H9 (cell line): Measurements from ENCODE around the gene ULK4. TPM values are rescaled to one million over a fixed set of nuclear protein-coding genes. Genes with fewer than 3 reads are reported as not detected.

ENCODE experiments used
- DNase-seq: peaks from one replicate; pipeline ENCODE4 v3.0.0-alpha.2; 2017
- H2AFZ ChIP-seq: one replicate; pipeline ENCODE4 v1.6.1; 2013; ENCODE audit warnings: mild to moderate bottlenecking, low read length, control low read depth, moderate library complexity
- H2AK5ac ChIP-seq: 2 replicates; pipeline ENCODE4 v1.6.1; 2013; ENCODE audit warnings: low read length, control low read depth, mixed read lengths; ENCODE audit not compliant: insufficient read length
- H2BK120ac ChIP-seq: one replicate; pipeline ENCODE4 v1.6.1; 2013; ENCODE audit warnings: low read depth, mild to moderate bottlenecking, low read length, control low read depth, inconsistent platforms; ENCODE audit not compliant: poor library complexity, severe bottlenecking
- H2BK12ac ChIP-seq: 2 replicates; pipeline ENCODE4 v1.6.1; 2013; ENCODE audit warnings: low read length, control low read depth, mixed read lengths, low read depth; ENCODE audit not compliant: insufficient read length
- H2BK15ac ChIP-seq: 2 replicates; pipeline ENCODE4 v1.6.1; 2013; ENCODE audit warnings: low read depth, low read length, control low read depth
- H2BK20ac ChIP-seq: one replicate; pipeline ENCODE4 v1.6.1; 2013; ENCODE audit warnings: low read depth, mild to moderate bottlenecking, low read length, control low read depth, inconsistent platforms; ENCODE audit not compliant: poor library complexity, severe bottlenecking
- H2BK5ac ChIP-seq: 2 replicates; pipeline ENCODE4 v1.6.1; 2013; ENCODE audit warnings: low read length, control low read depth, mixed read lengths; ENCODE audit not compliant: insufficient read length
- H3K14ac ChIP-seq: 2 replicates; pipeline ENCODE4 v1.6.1; 2013; ENCODE audit warnings: low read length, control low read depth; ENCODE audit not compliant: insufficient read depth
- H3K18ac ChIP-seq: 2 replicates; pipeline ENCODE4 v1.6.1; 2013; ENCODE audit warnings: low read depth, mild to moderate bottlenecking, mixed read lengths, low read length, control low read depth; ENCODE audit not compliant: insufficient read length
- H3K23ac ChIP-seq: 2 replicates; pipeline ENCODE4 v1.6.1; 2013; ENCODE audit warnings: low read length, control low read depth, mixed read lengths, low read depth; ENCODE audit not compliant: insufficient read length
- H3K23me2 ChIP-seq: 2 replicates; pipeline ENCODE4 v1.6.1; 2013; ENCODE audit warnings: low read depth, mild to moderate bottlenecking, mixed read lengths, low read length, control low read depth; ENCODE audit not compliant: insufficient read length, poor library complexity, severe bottlenecking
- H3K27ac ChIP-seq: 2 replicates; pipeline ENCODE4 v1.5.1; 2013; ENCODE audit warnings: low read length, control low read depth, mixed read lengths, low read depth; ENCODE audit not compliant: insufficient read length
- H3K27me3 ChIP-seq: 2 replicates; pipeline ENCODE4 v1.6.1; 2013; ENCODE audit warnings: low read length, control low read depth, inconsistent platforms; ENCODE audit not compliant: insufficient read depth
- H3K4ac ChIP-seq: 2 replicates; pipeline ENCODE4 v1.6.1; 2013; ENCODE audit warnings: low read depth, mild to moderate bottlenecking, control low read depth, inconsistent platforms, low read length, moderate library complexity
- H3K4me1 ChIP-seq: 2 replicates; pipeline ENCODE4 v1.6.1; 2013; ENCODE audit warnings: low read length, control low read depth, inconsistent platforms; ENCODE audit not compliant: insufficient read depth
- H3K4me2 ChIP-seq: 2 replicates; pipeline ENCODE4 v1.6.1; 2013; ENCODE audit warnings: low read length, control low read depth, mixed read lengths; ENCODE audit not compliant: insufficient read length, insufficient read depth
- H3K56ac ChIP-seq: 2 replicates; pipeline ENCODE4 v1.6.1; 2013; ENCODE audit warnings: low read depth, mild to moderate bottlenecking, mixed read lengths, low read length, control low read depth; ENCODE audit not compliant: insufficient read length
- H3K79me1 ChIP-seq: 2 replicates; pipeline ENCODE4 v1.6.1; 2013; ENCODE audit warnings: low read depth, mild to moderate bottlenecking, moderate library complexity, low read length, control low read depth, inconsistent platforms; ENCODE audit not compliant: insufficient read depth, poor library complexity, severe bottlenecking
- H3K79me2 ChIP-seq: 2 replicates; pipeline ENCODE4 v1.6.1; 2013; ENCODE audit warnings: low read length, control low read depth, inconsistent platforms; ENCODE audit not compliant: insufficient read depth
- H3K9ac ChIP-seq: 2 replicates; pipeline ENCODE4 v1.6.1; 2013; ENCODE audit warnings: low read length, control low read depth, mixed read lengths; ENCODE audit not compliant: insufficient read length; ENCODE audit errors: extremely low read depth
- H3K9me3 ChIP-seq: one replicate; pipeline ENCODE4 v1.6.1; 2013; ENCODE audit warnings: low read depth, low read length, inconsistent platforms; ENCODE audit not compliant: control insufficient read depth
- H3T11ph ChIP-seq: one replicate; pipeline ENCODE4 v1.6.1; 2013; ENCODE audit warnings: mild to moderate bottlenecking, low read length, control low read depth, inconsistent platforms
- H4K20me1 ChIP-seq: one replicate; pipeline ENCODE4 v1.6.1; 2013; ENCODE audit not compliant: control insufficient read depth, insufficient read length, insufficient read depth
- H4K5ac ChIP-seq: 2 replicates; pipeline ENCODE4 v1.6.1; 2013; ENCODE audit warnings: low read depth, mild to moderate bottlenecking, mixed read lengths, low read length, control low read depth; ENCODE audit not compliant: insufficient read length
- H4K8ac ChIP-seq: replicated peaks from 2 replicates; pipeline ENCODE4 v1.6.1; 2013; ENCODE audit warnings: low read length, control low read depth, mixed read lengths, low read depth; ENCODE audit not compliant: insufficient read length
- H4K91ac ChIP-seq: 2 replicates; pipeline ENCODE4 v1.6.1; 2013; ENCODE audit warnings: low read depth, mild to moderate bottlenecking, moderate library complexity, mixed read lengths, low read length, control low read depth; ENCODE audit not compliant: insufficient read length
- H3K27ac Mint-ChIP-seq, 3 experiments: 2 replicates in 2 of 3; 3 replicates in 1 of 3; pipeline ENCODE4 v1.8.0; 2020 to 2021; ENCODE audit warnings: mixed read lengths in 3 of 3, mild to moderate bottlenecking in 1 of 3, moderate library complexity in 1 of 3
- H3K27me3 Mint-ChIP-seq: 2 replicates; pipeline ENCODE4 v1.8.0; 2021; ENCODE audit warnings: low read depth, mild to moderate bottlenecking, moderate library complexity, mixed read lengths
- H3K36me3 Mint-ChIP-seq, 3 experiments: 2 replicates in 2 of 3; 3 replicates in 1 of 3; pipeline ENCODE4 v1.8.0; 2020 to 2021; ENCODE audit warnings: low read depth in 3 of 3, mixed read lengths in 3 of 3; ENCODE audit not compliant: insufficient read depth in 1 of 3
- H3K4me1 Mint-ChIP-seq, 2 experiments: 2 replicates each; pipeline ENCODE4 v1.8.0; 2020; ENCODE audit warnings: mixed read lengths in 2 of 2
- H3K4me3 Mint-ChIP-seq, 2 experiments: 2 replicates in 1 of 2; 3 replicates in 1 of 2; pipeline ENCODE4 v1.8.0; 2020 to 2021; ENCODE audit warnings: mild to moderate bottlenecking in 2 of 2, mixed read lengths in 2 of 2, moderate library complexity in 1 of 2
- H3K9me3 Mint-ChIP-seq, 2 experiments: 2 replicates in 1 of 2; 3 replicates in 1 of 2; pipeline ENCODE4 v1.8.0; 2020; ENCODE audit warnings: mild to moderate bottlenecking in 2 of 2, mixed read lengths in 2 of 2, moderate library complexity in 1 of 2
- CTCF ChIP-seq: fragments of 200-600 bp; sonication (generic); conservative IDR thresholded peaks from 3 replicates; pipeline ENCODE4 v1.8.0; 2021; ENCODE audit warnings: antibody characterized with exemption, mild to moderate bottlenecking
- WGBS: extraction: QIAGEN DNeasy Blood & Tissue Kit; methylation state at CpG from one replicate; pipeline ENCODE4 v1.1.7; 2013; ENCODE audit warnings: missing lambda C conversion rate, low lambda C conversion rate, mixed read lengths; ENCODE audit not compliant: insufficient read length; ENCODE audit errors: extremely low coverage; 5-methylcytosine and 5-hydroxymethylcytosine counted together
- total RNA-seq: library from RNA; stranded (reverse); gene quantifications from 2 replicates; pipeline ENCODE4 v1.2.1, GENCODE V29; 2021

ULK4 gene
- total RNA-seq, 1 experiment from 2014 or later: 12.9 TPM

- no peaks in the 10 kb centered on the region for H3K79me2 ChIP-seq
- H3K27ac Mint-ChIP-seq: no peak overlapping the region
- H2BK120ac ChIP-seq: no peak overlapping the region
- no peak overlapping the region for H3K14ac ChIP-seq
- H3K9ac ChIP-seq: no peak overlapping the region
- peaks cover 4 to 5% of the 10 kb centered on the region in 2 experiments; a peak in 2 of 5 replicates for H3K9me3 Mint-ChIP-seq
- no peak overlapping the region for H2AFZ ChIP-seq
- H3K23me2 ChIP-seq: no peaks in the 10 kb centered on the region
- DNase-seq: no peak
- no peaks in the 10 kb centered on the region for H3K27me3 ChIP-seq
- H2BK12ac ChIP-seq: no peak overlapping the region
- H3K4me1 ChIP-seq: no peaks in the 10 kb centered on the region; the same call in 1 of the 2 replicates
- no peaks in the 10 kb centered on the region for H3K9me3 ChIP-seq
- no peaks in the 10 kb centered on the region for H3K27me3 Mint-ChIP-seq
- H4K5ac ChIP-seq: no peak overlapping the region
- no CpG with 5 or more reads among the region's 2 CpGs for WGBS
- H2BK5ac ChIP-seq: no peak overlapping the region
- no peak overlapping the region for H3K4me3 Mint-ChIP-seq
- H3K4me2 ChIP-seq: no peak overlapping the region
- no peak overlapping the region for H4K91ac ChIP-seq
- H3K4ac ChIP-seq: no peak overlapping the region
- no peak overlapping the region for H3K18ac ChIP-seq
- no peak overlapping the region for H3K27ac ChIP-seq
- no peak overlapping the region for H3T11ph ChIP-seq
- no peaks in the 10 kb centered on the region for H3K79me1 ChIP-seq
- no peak for TF ChIP-seq CTCF
- no peak overlapping the region for H2BK15ac ChIP-seq
- H2AK5ac ChIP-seq: no peak overlapping the region
- no peaks in the 10 kb centered on the region for H4K20me1 ChIP-seq
- no peak overlapping the region for H3K23ac ChIP-seq
- H3K56ac ChIP-seq: no peak overlapping the region
- H2BK20ac ChIP-seq: no peak overlapping the region
- H4K8ac ChIP-seq: no peak overlapping the region
- peaks cover 0 to 11% (median 0%) of the 10 kb centered on the region in 3 experiments; a peak in 4 of 7 replicates for H3K36me3 Mint-ChIP-seq
- H3K4me1 Mint-ChIP-seq: peaks cover 19 to 29% of the 10 kb centered on the region in 2 experiments
Measured at GRCh38 chr3:41434781-41435180, 527.1 kb downstream of the ULK4 start.
